C4-2B (cell line): Measurements from ENCODE around the gene TMEM61.

Experiments used
- H3K27ac ChIP-seq: fragments of 450-650 bp; 2 replicates; pipeline ENCODE4 v1.5.1; 2017
- CTCF ChIP-seq: fragments of 450-650 bp; conservative IDR thresholded peaks from 2 replicates; pipeline ENCODE4 v1.5.1; 2017; ENCODE audit warnings: mild to moderate bottlenecking
- ZFX ChIP-seq: fragments of 450-650 bp; IDR thresholded peaks from 2 replicates; pipeline ENCODE4 v1.6.1; 2017

TMEM61 gene

DNA sequence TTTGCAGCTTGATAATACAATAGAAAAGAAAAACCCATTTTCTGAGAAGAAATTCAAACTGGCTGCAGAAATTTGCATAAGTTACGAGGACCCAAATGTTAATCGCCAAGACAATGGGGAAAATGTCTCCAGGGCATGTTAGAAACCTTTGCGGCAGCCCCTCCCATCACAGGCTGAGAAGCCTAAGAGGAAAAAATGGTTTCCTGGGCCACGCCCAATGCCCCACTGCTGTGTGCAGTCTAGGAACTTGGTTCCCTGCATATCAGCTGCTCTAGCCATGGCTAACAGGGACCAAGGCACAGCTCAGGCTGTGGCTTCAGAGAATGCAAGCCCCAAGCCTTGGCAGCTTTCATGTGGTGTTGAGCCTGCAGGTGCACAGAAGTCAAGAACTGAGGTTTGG is 37.5 kb upstream of the TMEM61 start:
- TF ChIP-seq CTCF (no peak), ZFX (no peak)
- H3K27ac ChIP-seq = no peak overlapping the region

DNA sequence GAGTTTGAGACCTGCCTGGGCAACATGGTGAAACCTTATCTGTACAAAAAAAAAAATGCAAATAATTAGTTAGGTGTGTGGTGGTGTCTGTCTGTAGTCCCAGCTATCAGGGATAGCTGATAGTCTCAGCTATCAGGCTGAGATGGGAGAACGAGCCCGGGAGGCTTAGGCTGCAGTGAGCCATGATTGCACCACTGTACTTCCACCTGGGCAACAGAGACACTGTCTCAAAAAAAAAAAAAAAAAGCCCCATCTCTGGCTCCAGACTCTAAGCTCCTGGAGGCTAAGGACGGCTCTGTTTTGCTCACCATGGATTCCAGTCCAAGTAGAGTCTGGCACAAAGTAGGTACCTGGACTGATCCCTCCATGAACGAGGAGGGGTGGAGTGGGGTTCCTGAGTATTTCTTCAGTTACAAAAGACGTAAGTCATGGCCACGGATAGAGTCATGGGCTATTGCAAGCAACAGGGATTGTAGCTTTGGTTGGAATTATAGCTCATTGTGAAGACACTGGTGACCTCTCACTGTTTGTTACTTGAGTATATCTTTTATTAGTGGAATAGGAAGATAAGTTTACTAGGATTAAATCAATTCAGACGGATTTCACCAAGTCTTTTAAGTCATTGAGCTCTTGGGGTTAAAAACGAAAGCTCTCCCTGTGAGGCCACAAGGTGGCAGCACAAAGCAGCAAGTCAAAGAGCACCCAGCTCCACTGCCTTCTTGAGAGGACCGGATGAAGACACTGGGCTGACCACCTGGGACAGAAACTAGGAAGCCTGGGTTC is 35.6 kb upstream of the TMEM61 start:
- H3K27ac ChIP-seq = no peak overlapping the region
- TF ChIP-seq CTCF = peak; percentile 94
- no peak for TF ChIP-seq ZFX

- TF ChIP-seq CTCF (peak; percentile 39), ZFX (no peak)
- H3K27ac ChIP-seq = no peak overlapping the region
Measured at GRCh38 chr1:54945393-54945936, 35.0 kb upstream of the TMEM61 start.

- TF ChIP-seq ZFX (no peak), CTCF (no peak)
- H3K27ac ChIP-seq = no peak overlapping the region
Measured at GRCh38 chr1:54947540-54947939, 32.9 kb upstream of the TMEM61 start.

DNA sequence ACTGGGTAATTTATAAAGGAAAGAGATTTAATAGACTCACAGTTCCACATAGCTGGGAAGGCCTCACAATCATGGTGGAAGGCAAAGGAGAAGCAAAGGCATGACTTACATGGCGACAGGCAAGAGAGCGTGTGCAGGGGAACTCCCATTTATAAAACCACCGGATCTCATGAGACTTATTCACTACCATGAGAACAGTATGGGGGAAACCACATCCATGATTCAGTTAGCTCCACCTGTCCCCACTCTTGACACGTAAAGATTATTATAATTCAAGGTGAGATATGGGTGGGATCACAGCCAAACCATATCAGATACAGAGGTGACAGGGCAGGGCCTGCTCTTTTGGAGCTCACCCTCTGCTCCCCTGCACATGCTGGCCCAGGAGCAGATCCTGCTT is 31.4 kb upstream of the TMEM61 start:
- no peak overlapping the region for H3K27ac ChIP-seq
- no peak for TF ChIP-seq CTCF
- TF ChIP-seq ZFX = no peak

DNA sequence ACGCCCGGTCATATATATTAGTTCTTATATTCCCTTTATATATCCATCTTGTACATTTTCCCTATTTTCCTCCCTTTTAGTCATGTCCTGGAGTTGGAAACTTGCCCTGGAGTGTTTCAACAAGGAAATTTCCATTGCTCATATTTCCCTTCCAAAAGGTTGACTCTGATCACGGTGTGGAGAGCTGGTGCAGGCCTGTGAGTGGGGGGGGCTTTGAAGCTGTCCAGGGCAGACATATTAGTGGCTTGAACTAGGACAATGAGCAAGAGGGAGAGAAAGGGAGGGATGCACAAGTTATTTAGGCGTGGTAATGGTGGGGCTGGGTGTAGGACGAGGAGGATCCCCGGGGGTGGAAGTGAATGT is 30.4 kb upstream of the TMEM61 start:
- TF ChIP-seq ZFX (no peak), CTCF (no peak)
- peak overlapping the region; percentile 22; the same call in 1 of the 2 replicates for H3K27ac ChIP-seq

- peak; percentile 89 for TF ChIP-seq CTCF
- TF ChIP-seq ZFX = no peak
- peak overlapping the region; percentile 22; the same call in 1 of the 2 replicates for H3K27ac ChIP-seq
Measured at GRCh38 chr1:54950369-54951163, 29.9 kb upstream of the TMEM61 start.
